TTC549 (cell line): Measurements from ENCODE around the gene MT1F.

Source experiments
- FAIRE-seq: peaks from 2 replicates; lab custom pipeline; 2012; peaks lifted over from hg19 to GRCh38; lab: Jason Lieb, UNC

Gene MT1F

DNA sequence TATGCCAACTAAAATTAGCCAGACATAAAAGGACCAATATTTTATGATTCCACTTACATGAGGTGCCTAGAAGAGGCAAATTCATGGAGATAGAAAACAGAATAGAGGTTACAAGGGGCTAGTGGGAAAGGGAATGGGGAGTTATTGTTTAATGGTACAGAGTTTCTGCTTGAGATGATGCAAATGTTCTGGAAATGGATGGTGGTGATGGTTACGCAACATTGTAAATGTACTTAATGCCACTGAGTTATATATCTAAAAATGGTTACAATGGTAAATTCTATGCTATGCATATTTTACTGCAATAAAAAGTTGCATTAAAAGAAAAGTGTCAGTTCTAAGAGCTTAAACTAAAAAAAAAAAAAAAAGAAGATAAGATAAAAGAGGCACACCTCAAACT lies 42.4 kb downstream of the MT1F start:
- FAIRE-seq, result no peak

GRCh38 chr16:56700631-56701030 lies 42.9 kb downstream of the MT1F start:
- FAIRE-seq, result no peak

- no peak for FAIRE-seq
Measured at GRCh38 chr16:56701534-56701933, 43.8 kb downstream of the MT1F start.

- no peak for FAIRE-seq
Measured at GRCh38 chr16:56702836-56703235, 45.1 kb downstream of the MT1F start.
